Measurements from ENCODE around the gene IL32.
"Not testable (repeated sequence)": the region's sequence is repeated elsewhere in the genome, so short reads cannot be mapped to it uniquely, and the experiment has no call there.

Gene IL32

GRCh38 chr16:3071655-3072054 is 6.2 kb downstream of the IL32 start:
- DNase-seq (ENCODE audit: low read depth) = no peak

- DNase-seq (ENCODE audit: low read depth) = not testable (repeated sequence)
Measured at GRCh38 chr16:3072148-3072547, 6.7 kb downstream of the IL32 start.

- not testable (repeated sequence) for DNase-seq (ENCODE audit: low read depth)
Measured at GRCh38 chr16:3072576-3073263, 7.3 kb downstream of the IL32 start.

- no peak for DNase-seq (ENCODE audit: low read depth)
Measured at GRCh38 chr16:3073448-3073847, 8.0 kb downstream of the IL32 start.

- DNase-seq (ENCODE audit: low read depth) = no peak
Measured at GRCh38 chr16:3074860-3075522, 9.6 kb downstream of the IL32 start.

GRCh38 chr16:3075523-3075915 is 10.1 kb downstream of the IL32 start:
- no peak for DNase-seq (ENCODE audit: low read depth)

GRCh38 chr16:3075946-3076345 is 10.5 kb downstream of the IL32 start:
- not testable (repeated sequence) for DNase-seq (ENCODE audit: low read depth)

- no peak for DNase-seq (ENCODE audit: low read depth)
Measured at GRCh38 chr16:3076577-3076976, 11.1 kb downstream of the IL32 start.

GRCh38 chr16:3080024-3080423 is 14.6 kb downstream of the IL32 start:
- no peak for DNase-seq (ENCODE audit: low read depth)

GRCh38 chr16:3081957-3082356 is 16.5 kb downstream of the IL32 start:
- not testable (repeated sequence) for DNase-seq (ENCODE audit: low read depth)

GRCh38 chr16:3083408-3083807 is 18.0 kb downstream of the IL32 start:
- DNase-seq (ENCODE audit: low read depth) = not testable (repeated sequence)

GRCh38 chr16:3084491-3084890 is 19.1 kb downstream of the IL32 start:
- DNase-seq (ENCODE audit: low read depth) = no peak

GRCh38 chr16:3084969-3085670 is 19.7 kb downstream of the IL32 start:
- DNase-seq (ENCODE audit: low read depth) = no peak

GRCh38 chr16:3085868-3086595 is 20.6 kb downstream of the IL32 start:
- no peak for DNase-seq (ENCODE audit: low read depth)

- no peak for DNase-seq (ENCODE audit: low read depth)
Measured at GRCh38 chr16:3086596-3087242, 21.3 kb downstream of the IL32 start.

GRCh38 chr16:3087243-3088235 is 22.1 kb downstream of the IL32 start:
- no peak for DNase-seq (ENCODE audit: low read depth)

- DNase-seq (ENCODE audit: low read depth) = no peak
Measured at GRCh38 chr16:3088450-3088849, 23.0 kb downstream of the IL32 start.

- no peak for DNase-seq (ENCODE audit: low read depth)
Measured at GRCh38 chr16:3088925-3089716, 23.7 kb downstream of the IL32 start.

- no peak for DNase-seq (ENCODE audit: low read depth)
Measured at GRCh38 chr16:3089717-3090592, 24.5 kb downstream of the IL32 start.
